ENCODE measurements around the gene IFI27L1. TPM values are rescaled to one million over a fixed set of nuclear protein-coding genes. Genes with fewer than 3 reads are reported as not detected.
A peak's percentile ranks its signal among the peaks of the same experiment; 100 is the strongest.
"Not testable (repeated sequence)": the region's sequence is repeated elsewhere in the genome, so short reads cannot be mapped to it uniquely, and the experiment has no call there.

IFI27L1 gene
- total RNA-seq, 1 experiment from 2014 or later, result 27.6 TPM

GRCh38 chr14:94062344-94062940 lies 18.7 kb upstream of the IFI27L1 start:
- Mint-ChIP-seq H3K27me3 (ENCODE audit: low read depth) (no peaks in the 10 kb centered on the region; the same call in 1 of the 2 replicates), H3K36me3 (peaks cover 50% of the 10 kb centered on the region), H3K4me1 (peaks cover 34% of the 10 kb centered on the region), H3K9me3 (peaks cover under 1% of the 10 kb centered on the region), H3K27ac (peak overlapping the region; percentile 93), H3K4me3 (no peak overlapping the region)
- ChIA-PET POLR2A (no interaction called here), CTCF (interaction anchor here (2.2 kb wide), 2 partner anchors 26 to 74 kb away, joined by 8 to 10 read pairs; no protein-coding TSS in a partner anchor)
- ATAC-seq (peak; percentile 57; the same call in 1 of the 2 replicates), DNase-seq (ENCODE audit: low spot score) (no peak)
- TF ChIP-seq PRRX2 (CRISPR knock-in tag; IDR thresholded peaks at IDR 0.05) (no peak), CBFB (CRISPR knock-in tag; IDR thresholded peaks at IDR 0.05; ENCODE audit: low read depth) (no peak)

DNA sequence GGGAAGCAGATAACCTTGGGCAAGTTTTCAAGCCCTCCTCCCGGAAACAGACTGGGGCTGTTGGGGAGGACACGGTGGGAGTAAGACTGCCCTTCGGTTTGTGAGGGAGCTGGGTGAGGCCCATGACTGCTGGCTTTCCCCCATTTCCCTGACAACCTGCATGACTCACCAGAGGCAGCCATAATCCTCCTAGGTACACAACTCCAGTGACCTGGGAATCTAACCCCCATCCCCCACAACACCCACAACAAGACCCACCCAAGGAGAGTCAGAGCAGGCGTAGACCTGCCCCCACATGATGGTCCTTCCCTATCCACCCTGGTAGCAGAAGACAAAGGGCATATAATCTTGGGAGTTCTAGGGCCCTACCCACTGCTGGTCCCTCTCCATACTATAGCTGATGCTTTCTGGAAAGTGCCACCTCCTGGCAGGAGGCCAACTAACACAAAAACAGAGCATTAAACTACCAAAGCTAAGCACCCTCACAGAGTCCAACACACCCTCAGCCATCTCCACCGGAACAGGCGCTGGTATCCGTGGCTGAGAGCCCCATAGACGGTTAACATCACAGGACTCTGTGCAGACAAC lies 14.9 kb upstream of the IFI27L1 start:
- peaks cover 54% of the 10 kb centered on the region for H3K36me3 Mint-ChIP-seq
- DNase-seq (ENCODE audit: low spot score) (no peak), ATAC-seq (peak; percentile 53)
- peaks cover 42% of the 10 kb centered on the region for H3K4me1 Mint-ChIP-seq
- H3K9me3 Mint-ChIP-seq, result peaks cover 38% of the 10 kb centered on the region
- H3K27ac Mint-ChIP-seq, result peak overlapping the region; percentile 42
- ChIA-PET CTCF (interaction anchor here (0.6 to 4.4 kb wide), 7 partner anchors 30 to 126 kb away, joined by 3 to 22 read pairs (median 4); no protein-coding TSS in a partner anchor), POLR2A (no interaction called here)
- no peaks in the 10 kb centered on the region; the same call in 1 of the 2 replicates for H3K27me3 Mint-ChIP-seq (ENCODE audit: low read depth)
- TF ChIP-seq CREB1 (CRISPR knock-in tag; IDR thresholded peaks at IDR 0.05) (no peak), TEAD1 (CRISPR knock-in tag; IDR thresholded peaks at IDR 0.05) (no peak), ZNF425 (CRISPR knock-in tag; conservative IDR thresholded peaks at IDR 0.05) (no peak), RELA (CRISPR knock-in tag; IDR thresholded peaks at IDR 0.05; ENCODE audit: borderline replicate concordance) (no peak), FOXP4 (CRISPR knock-in tag; IDR thresholded peaks at IDR 0.05) (no peak), USF2 (CRISPR knock-in tag; IDR thresholded peaks at IDR 0.05) (no peak)
- TF ChIP-seq, protein P1, sequence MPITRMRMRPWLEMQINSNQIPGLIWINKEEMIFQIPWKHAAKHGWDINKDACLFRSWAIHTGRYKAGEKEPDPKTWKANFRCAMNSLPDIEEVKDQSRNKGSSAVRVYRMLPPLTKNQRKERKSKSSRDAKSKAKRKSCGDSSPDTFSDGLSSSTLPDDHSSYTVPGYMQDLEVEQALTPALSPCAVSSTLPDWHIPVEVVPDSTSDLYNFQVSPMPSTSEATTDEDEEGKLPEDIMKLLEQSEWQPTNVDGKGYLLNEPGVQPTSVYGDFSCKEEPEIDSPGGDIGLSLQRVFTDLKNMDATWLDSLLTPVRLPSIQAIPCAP (CRISPR knock-in tag; IDR thresholded peaks at IDR 0.05), result no peak
- TF ChIP-seq, protein P2, sequence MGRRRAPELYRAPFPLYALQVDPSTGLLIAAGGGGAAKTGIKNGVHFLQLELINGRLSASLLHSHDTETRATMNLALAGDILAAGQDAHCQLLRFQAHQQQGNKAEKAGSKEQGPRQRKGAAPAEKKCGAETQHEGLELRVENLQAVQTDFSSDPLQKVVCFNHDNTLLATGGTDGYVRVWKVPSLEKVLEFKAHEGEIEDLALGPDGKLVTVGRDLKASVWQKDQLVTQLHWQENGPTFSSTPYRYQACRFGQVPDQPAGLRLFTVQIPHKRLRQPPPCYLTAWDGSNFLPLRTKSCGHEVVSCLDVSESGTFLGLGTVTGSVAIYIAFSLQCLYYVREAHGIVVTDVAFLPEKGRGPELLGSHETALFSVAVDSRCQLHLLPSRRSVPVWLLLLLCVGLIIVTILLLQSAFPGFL (CRISPR knock-in tag; IDR thresholded peaks at IDR 0.05; ENCODE audit: borderline replicate concordance), result no peak
- no peak overlapping the region for H3K4me3 Mint-ChIP-seq

DNA sequence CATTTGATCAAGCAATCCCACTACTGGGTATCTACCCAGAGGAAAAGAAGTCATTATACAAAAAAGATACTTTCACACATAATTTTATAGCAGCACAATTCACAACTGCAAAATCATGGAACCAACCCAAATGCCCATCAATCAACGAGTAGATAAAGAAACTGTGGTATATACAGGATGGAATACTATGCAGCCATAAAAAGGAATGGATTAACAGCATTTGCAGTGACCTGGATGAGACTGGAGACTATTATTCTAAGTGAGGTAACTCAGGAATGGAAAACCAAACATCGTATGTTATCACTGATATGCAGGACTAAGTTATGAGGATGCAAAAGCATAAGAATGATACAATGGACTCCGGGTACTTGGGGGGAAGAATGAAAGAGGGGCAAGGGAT lies 9.0 kb upstream of the IFI27L1 start:
- ATAC-seq; CTCF ChIA-PET; POLR2A ChIA-PET; DNase-seq (ENCODE audit: low spot score); H3K4me3 Mint-ChIP-seq; H3K27me3 Mint-ChIP-seq (ENCODE audit: low read depth); H3K27ac Mint-ChIP-seq: not testable (repeated sequence)
- peaks cover 12% of the 10 kb centered on the region for H3K4me1 Mint-ChIP-seq
- peaks cover 68% of the 10 kb centered on the region for H3K36me3 Mint-ChIP-seq
- H3K9me3 Mint-ChIP-seq, result peaks cover 66% of the 10 kb centered on the region

All from WTC11 (cell line).